B cell (primary cell): ENCODE results near the gene PPP2R2B. TPM values are rescaled to one million over a fixed set of nuclear protein-coding genes. Genes with fewer than 3 reads are reported as not detected.

Experiments used
- ATAC-seq: fragments of 200-7000 bp; cut with Tn5 transposase; one replicate; pipeline ENCODE4 v1.10.0; 2021; ENCODE audit warnings: low read depth, mild to moderate bottlenecking, moderate number of reproducible peaks, moderate library complexity
- CTCF ChIA-PET: fragments of 350-600 bp; sonication (Branson Sonifier 250); formaldehyde crosslinking; loops from one replicate; lab custom pipeline; 2021; ENCODE audit warnings: antibody characterized with exemption, inconsistent platforms; lab: Charles Lee
- POLR2A ChIA-PET: fragments of 350-600 bp; sonication (Branson Sonifier 250); formaldehyde crosslinking; loops from one replicate; lab custom pipeline; 2021; ENCODE audit warnings: antibody characterized with exemption; lab: Charles Lee
- DNase-seq: peaks from one replicate; pipeline ENCODE4 v3.0.0; 2013
- H2AFZ ChIP-seq: 2 replicates; pipeline ENCODE4 v1.6.1; 2012; ENCODE audit warnings: mild to moderate bottlenecking, low read depth, low read length; ENCODE audit not compliant: insufficient read depth, poor library complexity, severe bottlenecking
- H3K27ac ChIP-seq, 2 donors: 1 replicate in 1 of 2; 2 replicates in 1 of 2; pipeline ENCODE4 v1.5.1; 2012 to 2013; ENCODE audit warnings: low read length in 2 of 2, mild to moderate bottlenecking in 2 of 2, moderate library complexity in 1 of 2
- H3K27me3 ChIP-seq, 4 experiments: fragments of 200-600 bp in 1 of 4; sonication (generic) in 1 of 4; replicated peaks in 1 of 4; 1 replicate in 2 of 4; 2 replicates in 2 of 4; pipeline versions ENCODE4 v1.6.1 to v1.7.0; 2013 to 2016; ENCODE audit warnings: low read length in 3 of 4, mild to moderate bottlenecking in 2 of 4, mixed read lengths in 1 of 4, moderate library complexity in 1 of 4; ENCODE audit not compliant: insufficient read depth in 4 of 4, control insufficient read depth in 3 of 4; ENCODE audit errors: control extremely low read depth in 1 of 4
- H3K36me3 ChIP-seq, 2 experiments: replicated peaks in 1 of 2; 1 replicate in 1 of 2; 2 replicates in 1 of 2; pipeline versions ENCODE4 v1.6.1 to v1.7.1; 2013; ENCODE audit warnings: low read length in 1 of 2; ENCODE audit not compliant: insufficient read depth in 2 of 2, control insufficient read depth in 1 of 2; ENCODE audit errors: control extremely low read depth in 1 of 2, extremely low read depth in 1 of 2
- H3K4me1 ChIP-seq, 2 donors: fragments of 200-600 bp in 1 of 2; sonication (generic) in 1 of 2; 1 replicate in 1 of 2; 2 replicates in 1 of 2; pipeline versions ENCODE4 v1.5.1 to v1.6.1; 2013 to 2017; ENCODE audit warnings: low read length in 2 of 2; ENCODE audit not compliant: control insufficient read depth in 2 of 2, insufficient read depth in 2 of 2
- H3K4me2 ChIP-seq: replicated peaks from 2 replicates; pipeline ENCODE3; 2012; ENCODE audit warnings: mild to moderate bottlenecking, low read depth, low read length; ENCODE audit not compliant: poor library complexity, severe bottlenecking
- H3K4me3 ChIP-seq, 5 experiments: fragments of 200-600 bp in 1 of 5; sonication (generic) in 1 of 5; 1 replicate in 3 of 5; 2 replicates in 2 of 5; pipeline versions ENCODE4 v1.5.1 to v1.7.0; 2011 to 2016; ENCODE audit warnings: low read length in 4 of 5, mild to moderate bottlenecking in 4 of 5, low read depth in 2 of 5, control low read depth in 1 of 5, moderate library complexity in 1 of 5; ENCODE audit not compliant: insufficient read depth in 1 of 5; ENCODE audit errors: control extremely low read depth in 1 of 5, extremely low read depth in 1 of 5
- H3K79me2 ChIP-seq: fragments of 200-600 bp; sonication (generic); one replicate; pipeline ENCODE4 v1.6.0; 2016; ENCODE audit warnings: low read length; ENCODE audit not compliant: control insufficient read depth, insufficient read depth
- H3K9ac ChIP-seq: fragments of 200-600 bp; sonication (generic); 2 replicates; pipeline ENCODE4 v1.6.1; 2017; ENCODE audit warnings: mild to moderate bottlenecking, low read length, moderate library complexity
- H3K9me3 ChIP-seq, 3 donors: one replicate each; pipeline versions ENCODE4 v1.6.1 to v1.7.1; 2013; ENCODE audit warnings: low read length in 2 of 3; ENCODE audit not compliant: control insufficient read depth in 2 of 3, insufficient read depth in 1 of 3; ENCODE audit errors: control extremely low read depth in 1 of 3
- H4K20me1 ChIP-seq: 2 replicates; pipeline ENCODE4 v1.6.0; 2012; ENCODE audit warnings: mild to moderate bottlenecking, low read length; ENCODE audit not compliant: insufficient read depth, control insufficient read depth, poor library complexity, severe bottlenecking
- H3K27ac Mint-ChIP-seq: one replicate; pipeline ENCODE4 v1.8.0; 2021; ENCODE audit warnings: mixed read lengths
- H3K27me3 Mint-ChIP-seq: one replicate; pipeline ENCODE4 v1.8.0; 2021; ENCODE audit warnings: mixed read lengths
- H3K4me1 Mint-ChIP-seq: one replicate; pipeline ENCODE4 v1.8.0; 2021; ENCODE audit warnings: mixed read lengths
- H3K4me3 Mint-ChIP-seq: one replicate; pipeline ENCODE4 v1.8.0; 2021; ENCODE audit warnings: mixed read lengths
- H3K9me3 Mint-ChIP-seq: one replicate; pipeline ENCODE4 v1.8.0; 2022; ENCODE audit warnings: mixed read lengths; ENCODE audit not compliant: insufficient read depth
- EZH2 ChIP-seq: IDR thresholded peaks from 2 replicates; pipeline ENCODE4 v1.6.1; 2012; ENCODE audit warnings: borderline replicate concordance, low read depth, mild to moderate bottlenecking, moderate library complexity, low read length; ENCODE audit not compliant: insufficient read depth, poor library complexity, severe bottlenecking
- WGBS: methylation state at CpG from one replicate; pipeline ENCODE4 v1.1.5; 2013; ENCODE audit warnings: missing lambda C conversion rate; ENCODE audit not compliant: insufficient coverage; 5-methylcytosine and 5-hydroxymethylcytosine counted together
- intact Hi-C: fragments of 100-400 bp; cut with micrococcal nuclease; formaldehyde crosslinking; loops from one replicate; pipeline ENCODE4 v1.10.0; 2022
- polyA plus RNA-seq: library from polyadenylated mRNA; depleted of rRNA; stranded (reverse); fragments of >200 nt; gene quantifications from 2 replicates; pipeline ENCODE4 v1.2.3, GENCODE V29; 2012
- total RNA-seq, 2 donors: library from RNA; stranded (reverse); fragments of 120-200 nt in 1 of 2; gene quantifications; 1 replicate in 1 of 2; 2 replicates in 1 of 2; pipeline versions ENCODE4 v1.2.3 to v1.2.4, GENCODE V29; 2013 to 2022
- TF ChIP-seq, protein P1 (sequence below): fragments of 200-600 bp; IDR thresholded peaks from one replicate; pipeline ENCODE4 v1.8.0; 2022; ENCODE audit warnings: antibody characterized with exemption, mild to moderate bottlenecking

PPP2R2B gene
- total and polyA plus RNA-seq, 2 donors (not counting 1 experiment from before 2014, with no cell fraction given): 0.03 TPM; not detected in 1

DNA sequence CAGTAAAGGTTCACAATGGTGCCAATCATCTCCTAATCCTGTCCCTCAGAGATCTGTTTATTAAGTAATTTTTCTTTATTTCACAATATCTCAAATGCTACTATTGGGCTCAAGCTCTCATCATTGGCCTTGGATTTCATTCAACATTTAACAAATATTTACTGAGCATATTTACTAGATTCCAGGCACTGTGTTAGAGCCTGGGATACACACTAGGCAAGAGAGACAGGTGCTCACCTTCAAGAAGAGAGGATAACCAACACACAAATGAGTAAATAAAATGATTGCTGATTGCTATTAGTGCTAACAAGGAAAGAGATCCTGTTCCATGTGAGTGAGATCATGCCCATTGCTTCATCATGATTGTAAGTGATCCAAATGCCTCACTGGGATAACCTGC is 27.4 kb downstream of the PPP2R2B start:
- H3K4me2 ChIP-seq: no peak overlapping the region
- H4K20me1 ChIP-seq: no peaks in the 10 kb centered on the region
- Mint-ChIP-seq H3K4me3 (no peak overlapping the region), H3K27ac (no peak overlapping the region), H3K27me3 (peaks cover 4% of the 10 kb centered on the region), H3K4me1 (no peaks in the 10 kb centered on the region), H3K9me3 (no peaks in the 10 kb centered on the region)
- no peak for DNase-seq
- no peaks in the 10 kb centered on the region for H3K4me1 ChIP-seq
- no peaks in the 10 kb centered on the region for H3K79me2 ChIP-seq
- no peak for ATAC-seq
- no peak overlapping the region for H3K9ac ChIP-seq
- H3K36me3 ChIP-seq: no peaks in the 10 kb centered on the region
- TF ChIP-seq, protein P1, sequence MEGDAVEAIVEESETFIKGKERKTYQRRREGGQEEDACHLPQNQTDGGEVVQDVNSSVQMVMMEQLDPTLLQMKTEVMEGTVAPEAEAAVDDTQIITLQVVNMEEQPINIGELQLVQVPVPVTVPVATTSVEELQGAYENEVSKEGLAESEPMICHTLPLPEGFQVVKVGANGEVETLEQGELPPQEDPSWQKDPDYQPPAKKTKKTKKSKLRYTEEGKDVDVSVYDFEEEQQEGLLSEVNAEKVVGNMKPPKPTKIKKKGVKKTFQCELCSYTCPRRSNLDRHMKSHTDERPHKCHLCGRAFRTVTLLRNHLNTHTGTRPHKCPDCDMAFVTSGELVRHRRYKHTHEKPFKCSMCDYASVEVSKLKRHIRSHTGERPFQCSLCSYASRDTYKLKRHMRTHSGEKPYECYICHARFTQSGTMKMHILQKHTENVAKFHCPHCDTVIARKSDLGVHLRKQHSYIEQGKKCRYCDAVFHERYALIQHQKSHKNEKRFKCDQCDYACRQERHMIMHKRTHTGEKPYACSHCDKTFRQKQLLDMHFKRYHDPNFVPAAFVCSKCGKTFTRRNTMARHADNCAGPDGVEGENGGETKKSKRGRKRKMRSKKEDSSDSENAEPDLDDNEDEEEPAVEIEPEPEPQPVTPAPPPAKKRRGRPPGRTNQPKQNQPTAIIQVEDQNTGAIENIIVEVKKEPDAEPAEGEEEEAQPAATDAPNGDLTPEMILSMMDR: no peak
- TF ChIP-seq EZH2: no peak
- intact Hi-C loops: no loop called here
- H3K4me3 ChIP-seq: no peak overlapping the region
- no peaks in the 10 kb centered on the region for H3K27me3 ChIP-seq
- H2AFZ ChIP-seq: no peak overlapping the region
- H3K9me3 ChIP-seq: no peaks in the 10 kb centered on the region
- POLR2A ChIA-PET: no interaction called here
- H3K27ac ChIP-seq: no peak overlapping the region
- CTCF ChIA-PET: no interaction called here

DNA sequence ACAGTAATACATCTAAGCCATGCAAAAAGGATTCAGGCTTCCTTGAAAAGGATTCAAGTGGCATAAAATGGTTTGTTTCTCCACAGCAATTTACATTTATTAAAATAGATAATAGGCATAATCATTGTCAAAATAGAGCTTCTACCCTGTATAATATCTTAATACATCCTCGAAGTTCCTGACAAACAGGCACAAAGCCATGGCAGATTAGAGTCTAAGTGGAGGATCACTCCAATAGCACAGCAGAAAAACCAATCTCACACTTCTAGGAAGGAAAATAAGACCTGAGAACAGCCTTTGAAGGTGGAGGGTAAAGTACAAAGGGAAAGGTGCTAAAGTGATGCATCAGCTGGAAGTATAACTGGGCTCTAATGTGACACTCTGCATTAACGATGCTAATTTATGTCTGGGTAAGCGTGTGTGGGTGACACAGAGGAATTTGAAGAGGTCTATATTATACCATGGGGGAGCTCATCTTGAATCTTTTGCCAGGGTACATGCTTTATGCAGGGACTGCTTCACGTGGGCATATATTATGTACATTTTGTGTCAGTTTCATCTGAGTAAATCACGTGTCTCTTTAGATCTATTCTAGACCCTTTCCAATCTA is 28.8 kb downstream of the PPP2R2B start:
- no peak overlapping the region for H3K4me3 ChIP-seq
- no peak overlapping the region for H3K27ac ChIP-seq
- H3K36me3 ChIP-seq: no peaks in the 10 kb centered on the region
- no peak overlapping the region for H3K4me2 ChIP-seq
- CTCF ChIA-PET: no interaction called here
- H3K9ac ChIP-seq: no peak overlapping the region
- no peaks in the 10 kb centered on the region for H3K4me1 Mint-ChIP-seq
- 94% methylated on average over 2 of the region's 5 CpGs for WGBS
- no peak overlapping the region for H3K4me3 Mint-ChIP-seq
- H3K9me3 ChIP-seq: no peaks in the 10 kb centered on the region
- no peaks in the 10 kb centered on the region for H3K79me2 ChIP-seq
- H3K27me3 ChIP-seq: no peaks in the 10 kb centered on the region
- H3K27me3 Mint-ChIP-seq: peaks cover 4% of the 10 kb centered on the region
- no peaks in the 10 kb centered on the region for H3K4me1 ChIP-seq
- H2AFZ ChIP-seq: no peak overlapping the region
- POLR2A ChIA-PET: no interaction called here
- no peak for DNase-seq
- H3K27ac Mint-ChIP-seq: no peak overlapping the region
- ATAC-seq: no peak
- no peaks in the 10 kb centered on the region for H4K20me1 ChIP-seq
- intact Hi-C loops: no loop called here
- no peak for TF ChIP-seq EZH2
- TF ChIP-seq, protein P1: no peak
- H3K9me3 Mint-ChIP-seq: no peaks in the 10 kb centered on the region
